Ammon's horn (tissue), 1 donor: ENCODE measurements around the gene CACNA1C.
A peak's percentile ranks its signal among the peaks of the same experiment; 100 is the strongest.

ENCODE experiments used
- DNase-seq: peaks from one replicate; pipeline ENCODE4 v3.0.0-alpha.2; 2016; ENCODE audit warnings: low spot score

The CACNA1C gene

DNA sequence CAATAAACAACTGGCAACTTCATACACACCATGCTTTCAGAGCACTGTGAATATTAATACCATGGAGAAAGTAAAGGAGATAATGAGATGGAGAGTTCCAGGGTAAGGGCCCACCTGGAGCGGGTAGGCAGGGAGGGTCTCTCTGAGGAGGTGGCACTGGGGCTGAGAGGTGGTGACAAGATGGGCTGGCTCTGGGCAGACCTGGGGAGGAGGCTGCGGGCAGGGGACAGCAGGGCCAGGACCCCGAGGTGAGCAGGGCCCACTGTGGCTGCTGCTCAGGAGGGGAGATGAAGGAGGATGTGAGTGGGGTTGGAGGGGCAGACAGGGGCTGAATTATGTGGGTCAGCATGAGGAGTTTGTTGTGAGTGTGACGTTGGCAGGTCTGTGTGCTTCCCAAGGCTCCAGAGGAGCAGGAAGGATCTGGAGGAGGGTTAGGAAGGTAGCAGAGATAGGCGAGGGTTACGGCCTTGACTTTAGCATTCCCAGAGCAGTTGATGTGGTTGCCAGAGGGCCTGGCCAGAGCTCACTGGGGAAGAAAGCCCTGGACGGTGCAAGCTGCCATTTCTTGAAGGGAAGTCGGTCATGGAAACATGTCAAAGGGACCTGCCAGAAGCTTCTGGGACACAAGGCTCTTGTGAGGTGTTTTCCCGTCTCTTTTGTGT lies 88.2 kb downstream of the CACNA1C start:
- no peak for DNase-seq

DNA sequence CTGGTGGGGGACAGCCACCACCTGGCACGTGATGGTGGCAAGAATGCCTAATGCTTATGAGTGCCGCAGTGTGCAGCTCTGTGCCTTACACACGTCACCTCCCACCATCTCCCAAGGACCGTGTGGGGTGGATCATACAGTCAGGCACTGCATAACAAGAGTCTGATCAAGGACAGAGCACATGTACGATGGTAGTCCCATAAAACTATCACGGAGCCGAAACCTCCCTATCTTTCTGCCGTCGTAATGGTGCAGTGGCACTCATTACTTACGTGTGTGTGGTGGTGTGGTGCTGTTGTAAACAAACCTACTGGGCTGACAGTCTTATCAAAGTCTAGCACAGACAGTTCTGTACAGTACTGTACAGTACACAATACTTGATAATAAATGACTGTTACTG lies 89.3 kb downstream of the CACNA1C start:
- no peak for DNase-seq

DNA sequence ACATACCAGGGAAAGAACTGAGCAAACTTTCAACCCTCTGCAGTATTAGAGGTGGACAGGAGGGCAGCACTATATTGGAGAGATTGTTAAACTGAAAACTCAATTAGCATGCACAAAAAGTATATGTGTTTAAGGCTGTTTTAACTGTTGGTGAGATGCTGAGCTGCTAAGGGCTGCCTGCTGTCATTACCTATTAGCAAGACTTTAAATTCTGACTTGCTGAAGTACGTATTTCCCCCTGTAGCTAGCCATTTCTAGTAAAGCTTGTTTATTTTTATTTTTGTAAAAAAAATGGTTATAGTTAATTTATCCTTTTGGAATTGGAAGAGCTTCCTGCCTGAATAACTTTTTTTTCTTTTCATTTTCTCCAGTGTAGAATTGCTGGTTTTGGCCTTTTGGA lies 92.2 kb downstream of the CACNA1C start:
- no peak for DNase-seq

DNA sequence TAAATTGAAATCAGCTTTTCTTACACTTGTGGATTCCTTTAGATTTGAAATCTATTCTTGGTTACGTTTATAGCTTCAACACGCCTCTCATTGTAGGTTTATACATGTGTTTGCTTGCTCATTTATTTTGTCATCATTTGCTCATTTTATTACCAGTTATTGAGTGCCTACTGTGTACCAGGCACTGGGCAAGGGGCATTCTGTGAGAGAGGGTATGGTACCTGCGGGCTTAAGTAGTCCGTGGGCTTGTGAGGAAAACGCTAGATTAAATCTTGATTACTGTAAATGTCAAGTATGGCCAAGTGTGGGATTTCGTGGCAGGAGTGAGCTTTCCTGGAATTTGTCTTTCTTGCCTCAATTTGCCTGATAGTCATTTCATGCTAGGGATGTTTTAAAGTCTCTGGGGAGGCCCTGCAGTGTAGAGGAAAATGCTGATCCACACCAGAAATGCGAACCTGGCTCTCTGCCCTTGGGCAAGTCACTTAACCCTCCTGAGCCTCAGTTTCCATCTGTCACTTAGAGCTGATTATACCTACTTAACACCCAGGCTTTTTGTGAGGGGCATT lies 92.7 kb downstream of the CACNA1C start:
- no peak for DNase-seq

GRCh38 chr12:2147335-2147734 lies 94.5 kb downstream of the CACNA1C start:
- DNase-seq: no peak

DNA sequence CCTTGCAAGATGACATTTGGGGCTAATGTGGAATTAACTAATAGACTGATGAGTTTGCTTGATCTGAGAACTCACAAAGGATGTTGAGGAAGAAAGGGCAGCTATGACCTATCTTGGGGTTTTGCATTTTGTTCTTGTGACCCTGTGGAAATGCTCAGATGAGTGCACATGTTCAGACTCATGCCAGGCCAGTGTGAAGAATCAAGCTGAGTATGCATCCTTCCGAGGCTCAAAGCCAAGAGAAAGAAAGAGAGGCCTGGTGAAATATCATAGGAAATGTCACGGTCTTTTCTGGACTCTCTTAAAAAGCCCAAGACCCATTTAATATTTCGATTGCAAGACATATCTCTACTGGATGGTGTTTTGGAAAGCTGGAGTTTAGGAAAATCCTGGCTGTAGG lies 96.3 kb downstream of the CACNA1C start:
- no peak for DNase-seq

GRCh38 chr12:2150833-2151232 lies 98.0 kb downstream of the CACNA1C start:
- DNase-seq: no peak

- no peak for DNase-seq
Observed at GRCh38 chr12:2151391-2151790, 98.6 kb downstream of the CACNA1C start.

GRCh38 chr12:2152134-2152533 lies 99.3 kb downstream of the CACNA1C start:
- no peak for DNase-seq

DNA sequence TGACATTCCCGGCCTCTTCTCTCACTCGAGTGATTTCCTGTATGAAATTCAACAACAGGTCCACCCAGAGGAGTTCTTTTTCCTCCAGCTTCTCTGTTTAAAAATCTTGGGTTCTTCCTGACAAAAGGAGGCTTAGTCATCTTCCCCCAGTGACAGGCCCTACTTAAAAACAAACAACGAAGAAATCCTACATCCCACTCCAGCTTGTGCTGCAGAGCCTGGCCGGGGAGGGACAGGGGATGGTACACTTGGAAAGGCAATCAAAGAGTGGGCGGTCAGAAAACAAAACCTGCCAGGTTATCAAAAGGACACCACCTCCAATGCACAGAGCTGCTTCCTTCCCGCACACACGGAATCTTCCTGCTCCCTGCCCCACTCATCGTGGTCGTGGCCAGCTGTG lies 101.3 kb downstream of the CACNA1C start:
- no peak for DNase-seq

- no peak for DNase-seq
Observed at GRCh38 chr12:2154521-2154920, 101.7 kb downstream of the CACNA1C start.

DNA sequence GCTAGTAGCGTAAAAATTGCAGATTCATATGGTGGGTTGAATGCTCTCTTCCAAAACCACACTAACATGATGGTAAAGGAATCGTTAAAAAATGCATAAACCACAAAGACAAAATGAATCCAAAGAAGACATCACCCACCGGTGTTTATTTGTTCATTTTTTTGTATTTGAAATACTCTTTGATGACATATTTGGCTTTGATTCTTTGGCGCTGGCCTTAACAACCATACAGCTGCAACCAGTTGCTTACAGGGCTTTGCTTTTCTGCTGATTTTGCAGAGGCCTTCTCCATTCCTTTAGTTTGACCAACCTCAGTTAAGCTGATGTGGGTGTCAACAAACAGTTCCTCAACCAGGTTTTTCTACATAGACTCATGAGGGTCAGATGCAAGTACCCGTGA lies 103.5 kb downstream of the CACNA1C start:
- no peak for DNase-seq

DNA sequence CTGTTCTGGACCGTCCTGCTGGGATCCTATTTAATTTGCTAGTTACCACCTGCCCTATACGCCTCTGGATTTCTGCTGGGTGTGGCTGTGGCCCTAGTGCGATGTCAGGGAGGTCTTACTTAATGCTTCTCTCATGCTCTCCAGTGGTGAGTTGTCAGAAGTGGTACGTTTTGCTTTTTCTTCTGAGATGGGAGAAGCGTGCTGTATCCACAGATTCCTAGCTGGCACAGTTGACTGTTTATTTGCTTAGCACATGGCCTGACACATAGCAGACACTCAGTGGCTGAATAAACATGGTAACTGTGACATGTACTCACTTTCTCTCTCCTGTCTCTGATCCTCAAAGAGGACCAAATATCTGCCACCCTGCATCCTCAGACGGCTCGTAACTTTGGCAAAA lies 107.3 kb downstream of the CACNA1C start:
- no peak for DNase-seq

- peak; percentile 56 for DNase-seq
Observed at GRCh38 chr12:2161473-2161872, 108.7 kb downstream of the CACNA1C start.

DNA sequence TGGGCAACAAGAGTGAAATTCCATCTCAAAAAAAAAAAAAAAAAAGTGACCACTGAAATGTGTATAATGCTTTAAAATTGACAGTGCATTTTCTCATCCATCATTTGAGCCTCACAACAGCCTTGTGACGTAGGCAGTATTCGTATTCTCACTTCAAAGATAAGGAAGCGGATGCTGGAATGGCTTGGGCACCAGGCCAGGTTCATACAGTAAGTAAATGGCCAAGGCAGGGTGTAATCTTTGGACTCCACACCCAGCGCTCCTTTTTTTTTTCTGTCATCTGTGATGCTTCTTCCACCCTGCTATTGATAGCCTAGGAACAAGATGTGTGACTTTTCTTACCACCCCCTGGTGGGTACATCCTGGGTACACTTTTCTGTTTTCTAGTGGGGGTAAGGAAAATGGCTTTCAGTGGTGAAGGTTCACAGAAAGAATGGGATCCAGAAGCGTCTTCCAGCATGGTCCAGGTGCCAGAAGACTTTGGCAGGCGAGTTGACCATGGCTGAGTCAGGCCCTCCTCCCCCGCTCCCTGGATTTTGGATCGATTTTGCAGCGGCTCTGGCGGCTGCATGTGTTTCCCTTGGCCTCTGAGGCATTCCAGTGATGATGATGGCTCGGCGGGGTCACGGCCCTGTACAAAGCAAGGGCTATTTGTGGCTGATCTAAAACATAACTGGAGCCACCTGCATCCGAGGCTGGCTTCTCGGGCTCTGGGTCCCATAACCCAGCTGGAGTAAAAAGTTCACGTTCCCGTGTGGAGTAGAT lies 110.6 kb downstream of the CACNA1C start:
- DNase-seq: peak; percentile 34

DNA sequence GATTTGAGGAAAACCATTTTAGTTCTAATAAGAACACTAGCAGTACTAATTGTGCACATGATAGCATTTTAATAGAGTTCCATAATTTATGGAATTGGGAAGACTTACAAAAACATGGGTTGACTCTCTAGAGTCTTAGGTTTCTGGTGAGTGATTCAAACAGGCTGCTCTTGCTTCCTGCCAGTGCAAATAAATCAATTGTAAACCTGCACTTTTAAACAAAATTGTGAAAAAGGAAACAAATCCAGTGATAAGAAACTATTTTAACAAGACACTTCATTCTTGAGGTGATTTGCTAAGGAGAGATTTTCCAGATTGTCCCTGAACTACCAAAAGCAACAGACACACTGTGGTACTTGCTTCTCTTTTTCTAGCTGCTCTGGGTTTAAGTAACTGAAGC lies 112.2 kb downstream of the CACNA1C start:
- DNase-seq: no peak

DNA sequence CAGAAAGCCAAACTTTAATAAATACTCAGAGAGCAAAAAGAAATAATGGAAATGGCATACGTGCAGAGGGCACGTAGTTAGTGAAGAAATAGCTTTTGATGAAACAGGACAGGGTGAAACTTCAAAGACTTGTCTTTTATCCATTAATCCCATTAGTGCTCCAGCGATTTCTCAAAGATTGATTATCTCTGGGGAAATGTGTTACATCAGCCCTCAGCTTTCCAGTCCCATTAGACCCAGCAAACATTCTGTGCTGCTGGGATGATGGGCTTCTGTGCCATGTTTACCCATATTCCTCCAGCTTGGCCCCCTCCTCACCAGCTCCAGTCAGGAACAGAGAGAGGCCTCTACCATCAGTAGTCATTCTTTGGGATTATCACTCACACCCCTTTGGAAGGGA lies 113.1 kb downstream of the CACNA1C start:
- no peak for DNase-seq

GRCh38 chr12:2166696-2167095 lies 113.9 kb downstream of the CACNA1C start:
- no peak for DNase-seq

DNA sequence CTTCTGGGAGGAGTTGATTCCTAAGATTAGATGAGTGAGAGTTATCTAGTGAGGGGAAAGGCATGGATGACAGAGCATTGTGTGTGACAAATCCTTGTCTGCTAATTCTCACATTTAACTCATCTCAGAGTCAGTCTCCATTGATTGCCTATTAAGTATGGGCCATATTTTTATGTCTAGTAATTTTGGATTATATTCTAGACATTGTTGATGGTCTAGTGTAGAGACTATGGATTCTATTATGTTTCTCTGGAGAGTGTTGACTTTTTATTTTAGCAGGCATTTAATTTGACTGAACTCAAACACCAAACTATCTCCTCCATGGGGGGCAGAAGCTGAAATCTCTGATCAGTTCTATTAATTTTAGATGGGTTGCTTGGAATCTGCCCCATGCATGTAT lies 114.4 kb downstream of the CACNA1C start:
- no peak for DNase-seq

DNA sequence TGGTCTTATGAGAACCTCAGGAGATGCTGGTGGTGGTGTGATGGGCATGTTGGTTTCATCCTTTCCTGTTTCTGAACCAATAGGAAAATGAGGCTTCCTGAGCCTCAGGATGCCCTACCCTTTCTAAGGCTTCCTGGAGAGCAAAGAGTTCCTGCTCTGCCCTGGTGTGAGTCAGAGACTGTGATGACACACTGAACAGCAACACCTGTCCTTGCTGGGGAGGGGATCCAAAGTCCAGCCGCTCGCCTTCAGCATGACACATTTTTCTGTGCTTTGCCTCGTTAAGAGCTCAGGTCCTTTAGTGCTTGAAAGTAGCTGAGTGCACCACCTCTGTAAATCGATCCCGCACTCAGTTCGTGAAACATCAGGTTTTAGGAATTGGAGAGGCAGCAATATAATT lies 116.0 kb downstream of the CACNA1C start:
- DNase-seq: no peak

DNA sequence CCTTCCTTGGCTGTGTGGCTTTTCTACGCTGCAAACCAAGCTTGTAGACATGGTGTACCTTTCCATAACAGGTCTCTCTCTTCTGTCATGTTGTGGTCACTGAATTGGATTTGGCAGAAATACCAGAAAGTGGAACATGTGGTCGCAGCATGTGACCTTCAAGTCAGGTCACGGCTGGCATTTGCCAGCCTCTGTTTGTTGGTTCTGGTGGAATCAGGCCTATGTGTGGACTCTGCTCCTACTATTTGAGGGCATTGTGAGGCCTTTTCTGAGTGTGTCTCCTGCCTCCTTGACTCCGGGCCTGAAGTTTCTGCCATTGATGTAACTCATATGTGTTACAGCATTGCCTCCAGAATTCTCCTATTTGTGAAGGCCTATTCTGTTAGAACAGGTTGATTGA lies 116.7 kb downstream of the CACNA1C start:
- DNase-seq: no peak

- DNase-seq: no peak
Observed at GRCh38 chr12:2169940-2170339, 117.2 kb downstream of the CACNA1C start.

- no peak for DNase-seq
Observed at GRCh38 chr12:2170376-2170775, 117.6 kb downstream of the CACNA1C start.
